Epithelial cell of esophagus (primary cell): ENCODE data around the gene NR6A1.
"Not testable (repeated sequence)": the region's sequence is repeated elsewhere in the genome, so short reads cannot be mapped to it uniquely, and the experiment has no call there.

Experiments used
- DNase-seq: peaks from one replicate; pipeline ENCODE4 v3.0.0; 2010; ENCODE audit warnings: low read depth
- H3K4me3 ChIP-seq: 2 replicates; pipeline ENCODE4 v1.5.1; 2011; ENCODE audit warnings: mild to moderate bottlenecking, low read length, control low read depth
- TF ChIP-seq, protein P1 (sequence below): IDR thresholded peaks from 2 replicates; pipeline ENCODE4 v1.5.1; 2011; ENCODE audit warnings: low read depth, mild to moderate bottlenecking, low read length, control low read depth, inconsistent platforms; ENCODE audit not compliant: insufficient read depth; ENCODE audit errors: missing control alignments

The NR6A1 gene

GRCh38 chr9:124741149-124741548 is 30.0 kb downstream of the NR6A1 start:
- TF ChIP-seq, protein P1, sequence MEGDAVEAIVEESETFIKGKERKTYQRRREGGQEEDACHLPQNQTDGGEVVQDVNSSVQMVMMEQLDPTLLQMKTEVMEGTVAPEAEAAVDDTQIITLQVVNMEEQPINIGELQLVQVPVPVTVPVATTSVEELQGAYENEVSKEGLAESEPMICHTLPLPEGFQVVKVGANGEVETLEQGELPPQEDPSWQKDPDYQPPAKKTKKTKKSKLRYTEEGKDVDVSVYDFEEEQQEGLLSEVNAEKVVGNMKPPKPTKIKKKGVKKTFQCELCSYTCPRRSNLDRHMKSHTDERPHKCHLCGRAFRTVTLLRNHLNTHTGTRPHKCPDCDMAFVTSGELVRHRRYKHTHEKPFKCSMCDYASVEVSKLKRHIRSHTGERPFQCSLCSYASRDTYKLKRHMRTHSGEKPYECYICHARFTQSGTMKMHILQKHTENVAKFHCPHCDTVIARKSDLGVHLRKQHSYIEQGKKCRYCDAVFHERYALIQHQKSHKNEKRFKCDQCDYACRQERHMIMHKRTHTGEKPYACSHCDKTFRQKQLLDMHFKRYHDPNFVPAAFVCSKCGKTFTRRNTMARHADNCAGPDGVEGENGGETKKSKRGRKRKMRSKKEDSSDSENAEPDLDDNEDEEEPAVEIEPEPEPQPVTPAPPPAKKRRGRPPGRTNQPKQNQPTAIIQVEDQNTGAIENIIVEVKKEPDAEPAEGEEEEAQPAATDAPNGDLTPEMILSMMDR = no peak
- no peak for DNase-seq

DNA sequence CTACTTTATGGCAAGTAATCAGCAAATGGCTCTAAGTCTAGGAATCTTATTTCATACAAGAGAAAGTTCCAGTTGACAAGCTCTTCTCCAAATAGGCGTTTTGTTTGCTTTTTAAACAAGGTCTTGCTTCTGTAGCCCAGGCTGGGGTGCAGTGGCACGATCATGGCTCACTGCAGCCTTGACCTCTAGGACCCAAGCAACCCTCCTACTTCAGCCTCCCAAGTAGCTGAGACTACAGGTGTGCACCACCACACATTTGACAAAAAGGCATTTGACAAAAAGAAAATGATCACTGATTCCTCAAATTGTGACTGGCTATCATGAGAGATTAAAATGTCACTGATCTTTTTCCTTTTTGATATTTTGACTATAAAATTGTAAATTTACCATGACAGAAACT is 31.8 kb downstream of the NR6A1 start:
- H3K4me3 ChIP-seq = no peak overlapping the region
- no peak for DNase-seq
- TF ChIP-seq, protein P1 = no peak

More at GRCh38 chr9:124741149-124741548, 30.0 kb downstream of the NR6A1 start:
- no peak overlapping the region for H3K4me3 ChIP-seq

GRCh38 chr9:124738075-124738474 is 33.0 kb downstream of the NR6A1 start:
- not testable (repeated sequence) for DNase-seq, H3K4me3 ChIP-seq

DNA sequence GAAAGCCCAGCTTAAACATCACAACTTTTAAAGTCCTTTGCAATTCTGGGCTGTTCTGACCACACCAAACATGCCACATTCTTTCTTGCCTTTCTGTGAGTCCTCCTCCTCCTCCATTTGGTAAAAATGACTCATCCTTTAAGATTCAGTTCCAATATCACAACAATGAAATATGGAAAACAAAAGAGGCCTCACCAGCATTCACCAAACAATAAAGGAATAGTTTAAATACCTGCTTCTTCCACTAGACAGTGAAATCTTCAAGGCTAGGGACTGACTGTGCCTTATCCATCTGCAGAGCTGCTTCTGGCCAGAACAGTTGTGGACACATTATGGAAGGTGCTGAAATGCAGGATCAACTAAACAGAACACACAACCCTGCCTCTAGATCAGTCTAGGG is 36.0 kb downstream of the NR6A1 start:
- TF ChIP-seq, protein P1 = no peak
- DNase-seq = peak; percentile 66
- H3K4me3 ChIP-seq = no peak overlapping the region

DNA sequence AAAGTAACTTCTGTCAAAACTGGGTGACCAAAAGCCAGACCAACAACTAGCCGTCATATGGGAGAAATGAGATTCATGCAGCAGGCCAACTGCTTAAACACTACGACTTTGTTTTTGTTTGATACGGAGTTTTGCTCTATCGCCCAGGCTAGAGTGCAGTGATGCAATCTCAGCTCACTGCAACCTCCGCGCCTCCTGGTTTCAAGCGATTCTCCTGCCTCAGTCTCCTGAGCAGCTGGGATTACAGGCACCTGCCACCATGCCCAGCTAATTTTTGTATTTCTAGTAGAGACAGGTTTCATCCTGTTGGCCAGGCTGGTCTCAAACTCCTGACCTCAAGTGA is 36.4 kb downstream of the NR6A1 start:
- not testable (repeated sequence) for H3K4me3 ChIP-seq, DNase-seq

DNA sequence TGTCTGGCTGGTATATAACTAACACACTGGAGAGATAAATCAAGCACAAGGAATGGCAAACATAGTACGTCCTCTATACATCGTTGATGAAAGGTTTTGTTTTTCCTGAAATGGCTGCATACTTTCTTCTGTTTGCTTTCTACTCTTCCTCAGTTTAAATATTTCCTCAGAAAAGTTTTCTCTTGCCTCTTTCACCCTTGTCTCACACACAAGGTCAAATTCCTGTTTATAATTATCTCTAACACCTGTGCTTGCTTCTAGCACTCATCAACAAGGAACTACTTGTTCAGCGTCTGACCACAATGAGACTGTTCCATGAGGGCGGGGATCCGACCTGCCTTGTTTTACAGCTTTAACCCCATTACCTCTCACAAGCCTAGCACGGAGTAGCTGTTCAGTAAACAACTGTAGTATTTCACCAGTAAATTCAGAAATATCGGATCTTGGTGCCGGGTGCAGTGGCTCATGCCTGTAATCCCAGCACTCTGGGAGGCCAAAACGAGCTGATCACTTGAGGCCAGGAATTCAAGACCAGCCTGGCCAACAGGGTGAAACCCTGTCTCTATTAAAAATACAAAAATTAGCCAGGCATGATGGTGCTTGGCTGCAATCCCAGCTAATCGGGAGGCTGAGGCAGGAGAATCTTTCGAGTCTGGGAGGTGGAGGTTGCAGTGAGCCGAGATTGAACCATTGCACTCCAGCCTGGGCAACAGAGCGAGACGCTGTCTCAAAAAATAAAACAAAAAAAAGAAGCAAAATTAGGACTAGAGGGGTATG is 37.0 kb downstream of the NR6A1 start:
- TF ChIP-seq, protein P1 = no peak
- H3K4me3 ChIP-seq = no peak overlapping the region
- DNase-seq = peak; percentile 59

DNA sequence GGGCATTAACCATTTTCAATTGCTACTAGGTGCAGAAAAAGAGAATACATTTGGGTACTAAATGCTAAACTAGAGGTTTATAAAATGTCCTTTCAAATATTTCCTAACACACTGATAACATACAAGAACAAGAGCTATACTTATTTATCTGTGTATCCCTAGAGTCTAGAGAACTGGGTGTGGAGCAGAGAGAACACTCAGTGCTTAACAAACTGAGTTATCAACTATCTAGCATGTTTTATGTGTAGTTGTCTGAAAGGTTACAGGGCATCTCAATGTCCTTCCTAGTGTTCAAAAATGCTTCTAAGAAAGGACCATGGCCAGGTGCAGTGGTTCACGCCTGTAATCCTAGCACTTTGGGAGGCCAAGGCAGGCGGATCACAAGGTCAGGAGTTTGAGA is 40.3 kb downstream of the NR6A1 start:
- TF ChIP-seq, protein P1 = no peak

GRCh38 chr9:124726886-124727285 is 44.2 kb downstream of the NR6A1 start:
- TF ChIP-seq, protein P1 = no peak
- DNase-seq = peak; percentile 31
- H3K4me3 ChIP-seq = no peak overlapping the region

More for the DNA sequence above, 40.3 kb downstream of the NR6A1 start:
- H3K4me3 ChIP-seq = no peak overlapping the region
- DNase-seq = no peak
